IPS-11a (cell line): ENCODE data around the gene MBP.

Experiments used
- H3K4me3 ChIP-seq: one replicate; pipeline ENCODE4 v1.5.1; 2013; ENCODE audit warnings: low read depth, low read length, control low read depth

MBP gene

DNA sequence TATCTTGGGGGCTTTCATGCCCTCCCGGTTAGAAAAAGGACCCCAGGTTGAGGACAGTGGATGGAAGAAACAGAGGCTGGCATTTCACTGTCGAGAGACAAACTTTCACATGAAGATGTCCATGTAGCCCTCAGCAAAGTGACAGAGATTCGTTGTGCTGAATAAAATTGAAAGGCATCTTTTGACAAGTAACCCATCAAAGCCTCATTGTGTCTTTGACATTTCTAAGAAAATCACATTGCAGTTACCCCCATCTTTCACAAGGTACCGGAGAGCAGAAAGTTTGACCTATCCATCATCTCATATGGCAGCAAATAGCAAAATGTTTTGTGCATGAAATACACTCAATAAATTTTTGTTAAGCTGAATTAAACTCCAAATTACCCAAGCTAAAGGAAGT is 2.0 kb upstream of the MBP start:
- no peak overlapping the region for H3K4me3 ChIP-seq

- no peak overlapping the region for H3K4me3 ChIP-seq
These were observed 1.4 kb upstream of the MBP start for GRCh38 chr18:77133835-77134496.

- peak overlapping the region; percentile 54 for H3K4me3 ChIP-seq
These were observed 660 bp upstream of the MBP start for GRCh38 chr18:77133051-77133834.

- H3K4me3 ChIP-seq, result peak overlapping the region; percentile 54
These were observed 773 bp downstream of the MBP start for GRCh38 chr18:77131652-77132368.

- peak overlapping the region; percentile 54 for H3K4me3 ChIP-seq
These were observed 1.4 kb downstream of the MBP start for GRCh38 chr18:77131100-77131651.

DNA sequence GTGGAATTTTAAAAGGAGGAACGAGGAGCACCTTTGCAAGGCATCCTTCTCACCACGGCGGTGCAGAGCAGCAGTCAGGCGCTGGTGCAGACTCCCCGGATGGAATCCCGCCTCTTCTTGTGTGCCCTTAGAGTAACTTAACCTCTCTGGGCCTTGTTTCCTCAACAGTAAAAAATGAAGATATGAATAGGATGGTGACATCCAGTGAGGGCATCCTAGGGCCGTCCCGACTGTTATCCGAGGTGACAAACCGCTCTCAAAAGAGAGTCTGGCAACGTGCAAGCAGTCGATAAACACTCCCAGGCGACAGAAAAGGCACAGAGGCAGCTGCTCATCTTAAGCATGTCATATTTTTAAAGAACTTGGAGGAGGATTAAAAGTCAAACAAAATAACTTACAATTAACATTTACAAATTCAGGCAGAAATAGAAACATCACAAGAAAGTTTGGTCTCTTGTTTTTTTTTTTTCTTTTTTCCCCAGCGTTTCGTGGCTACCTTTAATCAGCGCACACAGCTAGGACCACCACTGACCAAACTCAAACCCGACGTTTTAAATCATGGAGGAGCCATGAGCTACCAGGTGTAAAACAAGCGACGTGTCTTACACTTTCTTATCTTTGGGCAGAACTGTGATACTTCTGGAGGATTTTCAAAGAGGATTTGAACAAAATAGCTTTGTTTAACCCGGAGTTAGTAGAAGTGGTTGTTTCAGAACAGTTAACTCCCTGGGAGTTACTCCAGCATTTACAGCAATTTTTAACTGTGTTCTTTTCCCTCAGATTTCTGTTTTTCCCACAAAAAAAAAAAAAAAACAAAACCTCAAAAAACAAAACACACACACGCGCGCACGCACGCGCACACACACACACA is 2.1 kb downstream of the MBP start:
- H3K4me3 ChIP-seq, result no peak overlapping the region

- H3K4me3 ChIP-seq, result no peak overlapping the region
These were observed 3.4 kb downstream of the MBP start for GRCh38 chr18:77129150-77129551.

- no peak overlapping the region for H3K4me3 ChIP-seq
These were observed 4.6 kb downstream of the MBP start for GRCh38 chr18:77127769-77128671.

- no peak overlapping the region for H3K4me3 ChIP-seq
These were observed 8.1 kb downstream of the MBP start for GRCh38 chr18:77124452-77124922.

GRCh38 chr18:77123320-77124231 is 9.0 kb downstream of the MBP start:
- no peak overlapping the region for H3K4me3 ChIP-seq

DNA sequence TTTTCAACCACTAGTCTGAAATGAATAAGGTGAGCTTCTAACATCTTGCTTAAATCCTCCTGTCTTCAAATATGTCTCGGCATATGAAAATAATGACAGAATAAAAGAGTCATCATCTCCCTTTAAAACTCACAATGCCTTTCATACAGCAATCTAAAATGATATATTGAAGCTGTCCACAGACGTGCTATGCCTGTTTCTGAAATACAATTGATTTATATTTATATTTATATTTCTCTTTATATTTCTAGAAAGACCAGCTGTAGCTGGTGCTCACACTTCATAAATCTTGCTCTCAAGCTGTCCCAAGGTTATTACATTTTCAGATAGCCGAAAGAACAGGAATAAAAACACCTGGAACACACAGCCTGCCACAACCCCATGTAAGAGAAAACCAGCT is 11.1 kb downstream of the MBP start:
- H3K4me3 ChIP-seq, result no peak overlapping the region

DNA sequence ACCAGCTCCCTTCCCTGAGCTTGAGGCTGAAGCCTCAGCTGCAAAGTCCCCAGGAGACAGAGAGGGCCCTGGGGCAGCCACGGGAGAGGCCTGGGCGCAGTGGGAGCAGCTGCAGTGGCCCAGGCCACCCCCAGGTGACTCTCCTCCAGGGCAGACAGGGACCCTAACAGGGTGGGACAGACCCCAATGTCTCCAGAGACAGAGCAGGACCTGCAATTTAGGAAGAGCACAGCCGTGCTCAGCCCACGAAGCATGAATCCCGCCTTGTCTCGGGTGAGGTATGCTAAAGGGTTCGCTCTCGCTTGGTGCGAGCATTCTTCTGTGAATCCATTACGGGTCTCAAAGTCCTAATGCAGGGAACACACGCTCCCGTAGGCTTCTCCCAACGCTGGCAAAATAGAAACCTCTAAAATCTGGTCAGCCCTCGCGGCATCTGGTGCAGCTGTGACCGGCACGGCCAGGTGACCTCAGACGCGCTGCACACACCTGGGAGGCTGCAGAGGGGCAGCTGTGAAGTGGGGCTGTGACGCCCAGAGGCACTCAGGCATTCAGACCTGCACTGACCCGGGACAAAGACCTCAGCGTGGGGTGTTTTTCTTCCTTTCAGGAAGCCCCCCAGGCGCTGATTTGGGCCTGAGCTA is 12.6 kb downstream of the MBP start:
- no peak overlapping the region for H3K4me3 ChIP-seq

GRCh38 chr18:77119101-77119850 is 13.3 kb downstream of the MBP start:
- H3K4me3 ChIP-seq, result no peak overlapping the region

DNA sequence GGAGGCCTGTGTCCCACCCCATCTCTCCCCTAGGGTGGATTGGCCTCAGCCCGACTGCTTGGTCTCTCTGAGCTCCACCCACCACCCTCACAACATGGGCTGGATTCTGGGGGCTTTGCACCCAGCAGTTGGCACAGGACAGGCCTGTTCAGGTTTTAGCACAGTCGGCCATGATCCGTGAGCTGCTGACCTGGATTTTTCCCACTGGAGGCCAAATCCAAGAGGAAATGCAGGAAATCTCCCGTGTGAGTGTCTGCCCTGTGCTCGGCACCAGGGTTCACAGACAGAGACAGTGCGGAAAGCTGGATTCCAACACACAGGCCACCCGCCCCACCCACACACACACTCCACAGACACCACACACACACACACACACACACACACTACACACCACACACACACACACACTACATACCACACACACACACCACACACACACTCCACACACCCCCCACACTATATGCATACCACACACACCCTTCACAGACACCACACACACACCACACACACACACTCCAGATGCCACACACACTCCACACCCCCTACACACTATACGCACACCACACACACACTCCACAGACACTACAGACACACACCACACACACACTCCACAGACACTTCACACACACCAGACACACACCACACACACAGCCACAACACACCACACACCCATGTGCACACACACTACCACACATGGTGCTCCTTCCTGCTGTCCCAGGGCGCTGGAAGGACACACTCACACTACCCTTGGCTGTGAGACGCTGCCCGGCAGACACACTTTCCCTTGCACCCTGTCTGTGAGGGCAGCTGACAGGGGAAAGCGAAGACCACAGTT is 14.1 kb downstream of the MBP start:
- H3K4me3 ChIP-seq, result no peak overlapping the region

- H3K4me3 ChIP-seq, result no peak overlapping the region
These were observed 16.1 kb downstream of the MBP start for GRCh38 chr18:77116201-77117080.
